GM12892 (cell line): Measurements from ENCODE around the gene PCCB.

ENCODE experiments used
- POLR2A ChIP-seq: IDR thresholded peaks from 2 replicates; pipeline ENCODE4 v1.6.1; 2011; ENCODE audit warnings: low read depth, low read length, control low read depth
- TAF1 ChIP-seq: IDR thresholded peaks from 2 replicates; pipeline ENCODE4 v1.6.1; 2011; ENCODE audit warnings: low read depth, mild to moderate bottlenecking, control low read depth, low read length, borderline replicate concordance

GRCh38 chr3:136237103-136237502, 13.0 kb upstream of the PCCB start:
- TF ChIP-seq POLR2A: no peak
- no peak for TF ChIP-seq TAF1
